ENCODE results near the gene EGFL7. TPM values are rescaled to one million over a fixed set of nuclear protein-coding genes. Genes with fewer than 3 reads are reported as not detected.

EGFL7 gene
- total and polyA plus RNA-seq, 2 of the 8 experiments (the other 6 are each of a cell fraction or from before 2014, with no cell fraction given), result 37.8 to 53.4 TPM

- TF ChIP-seq CHD7 (IDR thresholded peaks at IDR 0.05; ENCODE audit: insufficient replicate concordance, low read length), result no peak
- TF ChIP-seq RBBP5 (IDR thresholded peaks at IDR 0.05; ENCODE audit: borderline replicate concordance, low read depth, low read length), result no peak
- no peak for TF ChIP-seq BRCA1 (IDR thresholded peaks at IDR 0.05; ENCODE audit: low read depth, low read length)
- TF ChIP-seq CEBPB (IDR thresholded peaks at IDR 0.05; ENCODE audit: low read depth, low read length), result no peak
- no peak for TF ChIP-seq TBP (IDR thresholded peaks at IDR 0.05; ENCODE audit: low read depth, low read length)
- TF ChIP-seq TCF12 (IDR thresholded peaks at IDR 0.05; ENCODE audit: low read depth, low read length), result no peak
- TF ChIP-seq FOSL1 (IDR thresholded peaks at IDR 0.05; ENCODE audit: insufficient read depth, low read depth, low read length), result no peak
- TF ChIP-seq JUN (IDR thresholded peaks at IDR 0.05; ENCODE audit: low read depth, low read length), result no peak
Measured at GRCh38 chr9:136681945-136682699, 19.4 kb downstream of the EGFL7 start (continued).
